HG02571 (cell line): ENCODE results near the gene CA7.
A peak's percentile ranks its signal among the peaks of the same experiment; 100 is the strongest.

Experiments
- ATAC-seq: cut with Tn5 transposase; IDR thresholded peaks from one replicate; pipeline ENCODE4 v1.9.1; 2021; ENCODE audit warnings: mild to moderate bottlenecking, moderate library complexity; ENCODE audit not compliant: unreplicated experiment

The CA7 gene

GRCh38 chr16:66872943-66873684 is 28.9 kb downstream of the CA7 start:
- ATAC-seq: peak; percentile 69

- no peak for ATAC-seq
These were observed 29.5 kb downstream of the CA7 start for GRCh38 chr16:66873685-66874055.

GRCh38 chr16:66874079-66874775 is 30.0 kb downstream of the CA7 start:
- ATAC-seq: no peak

- ATAC-seq: no peak
These were observed 33.9 kb downstream of the CA7 start for GRCh38 chr16:66878067-66878466.

GRCh38 chr16:66880288-66881013 is 36.2 kb downstream of the CA7 start, which contains the start of gene PDP2:
Gene PDP2, plus strand, starts transcription at chr16:66880515. Its CDS starts 3,770 bp downstream, at chr16:66884285.
- peak; percentile 87 for ATAC-seq

- ATAC-seq: peak; percentile 3
These were observed 36.8 kb downstream of the CA7 start for GRCh38 chr16:66881014-66881417.

- ATAC-seq: no peak
These were observed 37.3 kb downstream of the CA7 start for GRCh38 chr16:66881560-66881959.

GRCh38 chr16:66881964-66882508 is 37.8 kb downstream of the CA7 start:
- no peak for ATAC-seq

- no peak for ATAC-seq
These were observed 38.5 kb downstream of the CA7 start for GRCh38 chr16:66882702-66883101.

GRCh38 chr16:66885491-66885890 is 41.3 kb downstream of the CA7 start:
- ATAC-seq: no peak

- no peak for ATAC-seq
These were observed 42.1 kb downstream of the CA7 start for GRCh38 chr16:66886321-66886720.

GRCh38 chr16:66886914-66887313 is 42.7 kb downstream of the CA7 start:
- ATAC-seq: no peak

- ATAC-seq: no peak
These were observed 44.7 kb downstream of the CA7 start for GRCh38 chr16:66888647-66889615.

- no peak for ATAC-seq
These were observed 45.4 kb downstream of the CA7 start for GRCh38 chr16:66889622-66890021.

GRCh38 chr16:66890799-66891198 is 46.6 kb downstream of the CA7 start:
- ATAC-seq: no peak

- no peak for ATAC-seq
These were observed 47.1 kb downstream of the CA7 start for GRCh38 chr16:66891360-66891759.

- no peak for ATAC-seq
These were observed 47.6 kb downstream of the CA7 start for GRCh38 chr16:66891797-66892196.

GRCh38 chr16:66894055-66894454 is 49.8 kb downstream of the CA7 start:
- no peak for ATAC-seq

GRCh38 chr16:66894948-66895688 is 50.9 kb downstream of the CA7 start:
- ATAC-seq: no peak

GRCh38 chr16:66895689-66895979 is 51.4 kb downstream of the CA7 start:
- ATAC-seq: no peak
